HepG2 (cell line): ENCODE results near the gene NYAP2.

Source experiments
- BRCA1 ChIP-seq: sonication (generic); formaldehyde crosslinking; IDR thresholded peaks from 2 replicates; pipeline ENCODE4 v1.4.0; 2020; ENCODE audit warnings: missing genetic modification reagents
- FOXP1 ChIP-seq, 2 experiments: fragments of 450-650 bp in 1 of 2; IDR thresholded peaks; 2 replicates each; pipeline ENCODE4 v1.6.1; 2017 to 2018; ENCODE audit warnings: antibody characterized with exemption in 1 of 2
- GABPB1 ChIP-seq: IDR thresholded peaks from 2 replicates; pipeline ENCODE4 v1.6.1; 2016; ENCODE audit warnings: mild to moderate bottlenecking, missing genetic modification reagents, moderate library complexity, missing compliant biosample characterization
- GZF1 ChIP-seq: sonication (generic); formaldehyde crosslinking; IDR thresholded peaks from 2 replicates; pipeline ENCODE4 v1.5.1; 2020; ENCODE audit warnings: mild to moderate bottlenecking, missing genetic modification reagents
- KAT2B ChIP-seq: fragments of 150-350 bp; IDR thresholded peaks from 2 replicates; pipeline ENCODE4 v1.6.1; 2014; ENCODE audit warnings: low read depth, low read length, borderline replicate concordance
- MEF2D ChIP-seq: sonication (generic); formaldehyde crosslinking; IDR thresholded peaks from 2 replicates; pipeline ENCODE4 v1.5.1; 2020; ENCODE audit warnings: mild to moderate bottlenecking, missing genetic modification reagents
- MXI1 ChIP-seq: IDR thresholded peaks from 3 replicates; pipeline ENCODE4 v1.6.1; 2012; ENCODE audit warnings: low read depth, low read length, inconsistent platforms, borderline replicate concordance
- POLR2A ChIP-seq, 2 experiments: IDR thresholded peaks; 2 replicates each; pipeline ENCODE4 v1.6.1; 2011; ENCODE audit warnings: low read depth in 2 of 2, low read length in 2 of 2, mild to moderate bottlenecking in 1 of 2, moderate library complexity in 1 of 2; ENCODE audit not compliant: insufficient read depth in 1 of 2
- ZC3H13 ChIP-seq: sonication (generic); formaldehyde crosslinking; IDR thresholded peaks from 2 replicates; pipeline ENCODE4 v1.8.1; 2023; ENCODE audit warnings: mild to moderate bottlenecking, missing genetic modification reagents, moderate library complexity

GRCh38 chr2:225494100-225494459 lies 94.6 kb downstream of the NYAP2 start:
- no peak for TF ChIP-seq KAT2B
- no peak for TF ChIP-seq GZF1 (CRISPR knock-in tag)
- TF ChIP-seq MXI1 = no peak
- no peak for TF ChIP-seq FOXP1 (IDR thresholded peaks at IDR 0.05)
- no peak for TF ChIP-seq FOXP1 (CRISPR knock-in tag; IDR thresholded peaks at IDR 0.05)
- no peak for TF ChIP-seq MEF2D (CRISPR knock-in tag)
- TF ChIP-seq BRCA1 (CRISPR knock-in tag) = no peak
- TF ChIP-seq POLR2A (IDR thresholded peaks at IDR 0.05; ENCODE audit: insufficient read depth in 1 of 2, low read depth in 2 of 2, low read length in 2 of 2) = no peak
- TF ChIP-seq GABPB1 (CRISPR knock-in tag) = no peak
- TF ChIP-seq ZC3H13 (CRISPR knock-in tag) = no peak
